Measurements from ENCODE around the gene CIP2A.
"Not testable (repeated sequence)": the region's sequence is repeated elsewhere in the genome, so short reads cannot be mapped to it uniquely, and the experiment has no call there.

The CIP2A gene

GRCh38 chr3:108589081-108589997, at the start of gene CIP2A, which contains the start of gene DZIP3:
TSS of gene CIP2A (minus strand) at chr3:108589438. CDS start at chr3:108589375, 63 bp downstream.
TSS of gene DZIP3 (plus strand) at chr3:108589722. CDS start at chr3:108605407, 15,685 bp downstream.
- DNase-seq (ENCODE audit: low spot score), result peak; percentile 79

- no peak for DNase-seq (ENCODE audit: low spot score)
Observed at GRCh38 chr3:108629974-108630373, 40.7 kb upstream of the CIP2A start.

- no peak for DNase-seq (ENCODE audit: low spot score)
Observed at GRCh38 chr3:108623504-108623903, 34.3 kb upstream of the CIP2A start.

- DNase-seq (ENCODE audit: low spot score), result no peak
Observed at GRCh38 chr3:108620250-108620649, 31.0 kb upstream of the CIP2A start.

GRCh38 chr3:108616090-108616489, 26.9 kb upstream of the CIP2A start:
- not testable (repeated sequence) for DNase-seq (ENCODE audit: low spot score)

GRCh38 chr3:108610651-108611050, 21.4 kb upstream of the CIP2A start:
- no peak for DNase-seq (ENCODE audit: low spot score)

- no peak for DNase-seq (ENCODE audit: low spot score)
Observed at GRCh38 chr3:108608750-108609149, 19.5 kb upstream of the CIP2A start.

GRCh38 chr3:108605491-108605890, 16.3 kb upstream of the CIP2A start:
- DNase-seq (ENCODE audit: low spot score), result no peak

GRCh38 chr3:108605028-108605427, 15.8 kb upstream of the CIP2A start:
- DNase-seq (ENCODE audit: low spot score), result no peak

GRCh38 chr3:108603691-108604090, 14.5 kb upstream of the CIP2A start:
- DNase-seq (ENCODE audit: low spot score), result no peak

- DNase-seq (ENCODE audit: low spot score), result no peak
Observed at GRCh38 chr3:108602935-108603294, 13.7 kb upstream of the CIP2A start.

GRCh38 chr3:108602249-108602934, 13.2 kb upstream of the CIP2A start:
- DNase-seq (ENCODE audit: low spot score), result no peak

- DNase-seq (ENCODE audit: low spot score), result no peak
Observed at GRCh38 chr3:108599677-108600409, 10.6 kb upstream of the CIP2A start.

- DNase-seq (ENCODE audit: low spot score), result no peak
Observed at GRCh38 chr3:108598375-108598774, 9.1 kb upstream of the CIP2A start.

- no peak for DNase-seq (ENCODE audit: low spot score)
Observed at GRCh38 chr3:108595321-108595720, 6.1 kb upstream of the CIP2A start.

- no peak for DNase-seq (ENCODE audit: low spot score)
Observed at GRCh38 chr3:108590460-108590859, 1.2 kb upstream of the CIP2A start.

GRCh38 chr3:108589998-108590323, 723 bp upstream of the CIP2A start:
- no peak for DNase-seq (ENCODE audit: low spot score)

GRCh38 chr3:108588601-108589000, 637 bp downstream of the CIP2A start:
- DNase-seq (ENCODE audit: low spot score), result no peak

- DNase-seq (ENCODE audit: low spot score), result no peak
Observed at GRCh38 chr3:108578064-108578463, 11.2 kb downstream of the CIP2A start.

GRCh38 chr3:108569336-108569735, 19.9 kb downstream of the CIP2A start:
- no peak for DNase-seq (ENCODE audit: low spot score)

GRCh38 chr3:108566599-108566998, 22.6 kb downstream of the CIP2A start:
- no peak for DNase-seq (ENCODE audit: low spot score)

GRCh38 chr3:108565506-108565905, 23.7 kb downstream of the CIP2A start:
- DNase-seq (ENCODE audit: low spot score), result no peak

- DNase-seq (ENCODE audit: low spot score), result no peak
Observed at GRCh38 chr3:108564564-108564963, 24.7 kb downstream of the CIP2A start.

All from hepatic stellate cell (primary cell).